ENCODE data around the gene CYP24A1. TPM values are rescaled to one million over a fixed set of nuclear protein-coding genes. Genes with fewer than 3 reads are reported as not detected.

The CYP24A1 gene
- total and polyA plus RNA-seq, 2 of the 13 experiments (the other 11 are each of a cell fraction or from before 2014, with no cell fraction given): 9.4 to 32.7 TPM

DNA sequence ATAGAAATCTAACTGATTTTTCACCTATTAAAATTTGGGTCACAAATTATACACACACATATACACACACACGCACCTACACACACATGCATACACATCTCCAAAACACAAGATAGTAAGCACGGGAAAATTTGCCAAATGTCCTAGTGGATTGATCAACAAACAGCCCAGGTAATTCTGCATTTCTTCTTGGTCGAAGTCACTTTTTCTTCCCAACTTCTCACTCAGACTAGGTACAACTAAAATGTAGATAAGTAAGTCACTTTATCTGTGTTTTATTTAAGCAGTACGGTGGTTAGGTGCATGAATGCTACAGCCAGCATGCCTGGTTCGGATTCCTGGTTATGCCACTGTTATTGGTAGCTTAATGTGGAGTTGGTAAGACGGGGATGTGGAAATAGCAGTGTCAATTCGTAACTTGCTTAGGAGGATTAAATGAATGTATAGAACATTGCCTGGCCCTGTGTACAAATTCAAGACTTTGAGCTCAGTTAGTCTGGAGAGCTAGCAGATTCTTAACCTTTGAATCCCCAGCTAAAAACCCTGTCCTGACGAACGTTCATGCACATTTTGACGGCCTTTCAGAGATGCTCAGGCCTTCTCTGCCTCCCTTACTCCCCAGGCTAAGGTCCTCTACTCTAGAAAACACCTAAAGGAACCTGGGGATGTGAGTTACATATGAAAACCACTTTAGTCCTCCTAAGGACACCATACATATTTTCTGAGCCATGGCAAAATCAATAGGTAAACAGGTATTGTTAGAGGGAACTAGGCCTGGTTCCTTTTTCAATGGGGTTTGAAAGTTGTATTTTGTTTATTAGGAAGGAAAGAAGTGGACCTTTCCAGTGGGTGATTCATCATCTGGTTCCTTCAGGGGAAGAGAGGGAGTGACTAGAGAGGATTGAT lies 50.9 kb downstream of the CYP24A1 start (continued):
- 0 out of 2 replicates have a peak, but pooled peaks have one; percentile 2 for TF ChIP-seq ZNF790 (CRISPR knock-in tag; IDR thresholded peaks at IDR 0.05; ENCODE audit: borderline replicate concordance)
- TF ChIP-seq, protein P1, sequence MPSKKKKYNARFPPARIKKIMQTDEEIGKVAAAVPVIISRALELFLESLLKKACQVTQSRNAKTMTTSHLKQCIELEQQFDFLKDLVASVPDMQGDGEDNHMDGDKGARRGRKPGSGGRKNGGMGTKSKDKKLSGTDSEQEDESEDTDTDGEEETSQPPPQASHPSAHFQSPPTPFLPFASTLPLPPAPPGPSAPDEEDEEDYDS (CRISPR knock-in tag; IDR thresholded peaks at IDR 0.05): peak; percentile 17; the same call in 1 of the 2 replicates
- TF ChIP-seq, protein P2, sequence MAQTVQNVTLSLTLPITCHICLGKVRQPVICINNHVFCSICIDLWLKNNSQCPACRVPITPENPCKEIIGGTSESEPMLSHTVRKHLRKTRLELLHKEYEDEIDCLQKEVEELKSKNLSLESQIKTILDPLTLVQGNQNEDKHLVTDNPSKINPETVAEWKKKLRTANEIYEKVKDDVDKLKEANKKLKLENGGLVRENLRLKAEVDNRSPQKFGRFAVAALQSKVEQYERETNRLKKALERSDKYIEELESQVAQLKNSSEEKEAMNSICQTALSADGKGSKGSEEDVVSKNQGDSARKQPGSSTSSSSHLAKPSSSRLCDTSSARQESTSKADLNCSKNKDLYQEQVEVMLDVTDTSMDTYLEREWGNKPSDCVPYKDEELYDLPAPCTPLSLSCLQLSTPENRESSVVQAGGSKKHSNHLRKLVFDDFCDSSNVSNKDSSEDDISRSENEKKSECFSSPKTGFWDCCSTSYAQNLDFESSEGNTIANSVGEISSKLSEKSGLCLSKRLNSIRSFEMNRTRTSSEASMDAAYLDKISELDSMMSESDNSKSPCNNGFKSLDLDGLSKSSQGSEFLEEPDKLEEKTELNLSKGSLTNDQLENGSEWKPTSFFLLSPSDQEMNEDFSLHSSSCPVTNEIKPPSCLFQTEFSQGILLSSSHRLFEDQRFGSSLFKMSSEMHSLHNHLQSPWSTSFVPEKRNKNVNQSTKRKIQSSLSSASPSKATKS (CRISPR knock-in tag; IDR thresholded peaks at IDR 0.05): 0 out of 2 replicates have a peak, but pooled peaks have one; percentile 62
- 0 out of 2 replicates have a peak, but pooled peaks have one; percentile 6 for TF ChIP-seq CHD2 (IDR thresholded peaks at IDR 0.05; ENCODE audit: low read depth, low read length)
- 0 out of 2 replicates have a peak, but pooled peaks have one; percentile 13 for TF ChIP-seq RFX3 (CRISPR knock-in tag; IDR thresholded peaks at IDR 0.05)
- TF ChIP-seq HMGXB3 (CRISPR knock-in tag; IDR thresholded peaks at IDR 0.05; ENCODE audit: borderline replicate concordance): no peak
- no peak; the same call in 1 of the 2 replicates for TF ChIP-seq TP53 (CRISPR knock-in tag; conservative IDR thresholded peaks at IDR 0.05)
- TF ChIP-seq HOXA9 (CRISPR knock-in tag; IDR thresholded peaks at IDR 0.05; ENCODE audit: borderline replicate concordance): no peak
- 0 out of 2 replicates have a peak, but pooled peaks have one; percentile 12 for TF ChIP-seq REPIN1 (CRISPR knock-in tag; IDR thresholded peaks at IDR 0.05; ENCODE audit: borderline replicate concordance, low read depth)
- 0 out of 2 replicates have a peak, but pooled peaks have one; percentile 43 for TF ChIP-seq CCDC6 (CRISPR knock-in tag; IDR thresholded peaks at IDR 0.05)
- TF ChIP-seq FOXA1 (IDR thresholded peaks at IDR 0.05): no peak
- peak; percentile 79 for TF ChIP-seq FOXA1 (CRISPR knock-in tag; IDR thresholded peaks at IDR 0.05)
- TF ChIP-seq ZSCAN31 (CRISPR knock-in tag; IDR thresholded peaks at IDR 0.05; ENCODE audit: low read depth): no peak; the same call in 1 of the 2 replicates
- TF ChIP-seq ZNF431 (CRISPR knock-in tag; IDR thresholded peaks at IDR 0.05; ENCODE audit: borderline replicate concordance, low read depth): 0 out of 2 replicates have a peak, but pooled peaks have one; percentile 77
- peak; percentile 10; the same call in 1 of the 2 replicates for TF ChIP-seq MIXL1 (CRISPR knock-in tag; IDR thresholded peaks at IDR 0.05)
- no peak for TF ChIP-seq MAZ (IDR thresholded peaks at IDR 0.05; ENCODE audit: borderline replicate concordance, low read depth, low read length)
- peak; percentile 73; the same call in 1 of the 2 replicates for TF ChIP-seq MAZ (CRISPR knock-in tag; IDR thresholded peaks at IDR 0.05; ENCODE audit: low read depth)
- TF ChIP-seq, protein P3, sequence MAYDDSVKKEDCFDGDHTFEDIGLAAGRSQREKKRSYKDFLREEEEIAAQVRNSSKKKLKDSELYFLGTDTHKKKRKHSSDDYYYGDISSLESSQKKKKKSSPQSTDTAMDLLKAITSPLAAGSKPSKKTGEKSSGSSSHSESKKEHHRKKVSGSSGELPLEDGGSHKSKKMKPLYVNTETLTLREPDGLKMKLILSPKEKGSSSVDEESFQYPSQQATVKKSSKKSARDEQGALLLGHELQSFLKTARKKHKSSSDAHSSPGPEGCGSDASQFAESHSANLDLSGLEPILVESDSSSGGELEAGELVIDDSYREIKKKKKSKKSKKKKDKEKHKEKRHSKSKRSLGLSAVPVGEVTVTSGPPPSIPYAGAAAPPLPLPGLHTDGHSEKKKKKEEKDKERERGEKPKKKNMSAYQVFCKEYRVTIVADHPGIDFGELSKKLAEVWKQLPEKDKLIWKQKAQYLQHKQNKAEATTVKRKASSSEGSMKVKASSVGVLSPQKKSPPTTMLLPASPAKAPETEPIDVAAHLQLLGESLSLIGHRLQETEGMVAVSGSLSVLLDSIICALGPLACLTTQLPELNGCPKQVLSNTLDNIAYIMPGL (CRISPR knock-in tag; IDR thresholded peaks at IDR 0.05; ENCODE audit: borderline replicate concordance in 1 of 2, low read depth in 1 of 2): no peak
